Fibroblast of peridontal ligament (primary cell): Measurements from ENCODE around the gene RAX2.
"Not testable (repeated sequence)": the region's sequence is repeated elsewhere in the genome, so short reads cannot be mapped to it uniquely, and the experiment has no call there.

Source experiments
- DNase-seq: peaks from one replicate; pipeline ENCODE4 v3.0.0-alpha.2; 2010; ENCODE audit errors: extremely low read depth

Gene RAX2

GRCh38 chr19:3760871-3761361 lies 11.1 kb downstream of the RAX2 start:
- peak; percentile 8 for DNase-seq

- no peak for DNase-seq
These were observed 12.4 kb downstream of the RAX2 start for GRCh38 chr19:3759482-3760254.

GRCh38 chr19:3758297-3758696 lies 13.7 kb downstream of the RAX2 start:
- DNase-seq: not testable (repeated sequence)

- DNase-seq: not testable (repeated sequence)
These were observed 14.3 kb downstream of the RAX2 start for GRCh38 chr19:3757705-3758104.

GRCh38 chr19:3753631-3754410 lies 18.2 kb downstream of the RAX2 start:
- DNase-seq: no peak

- DNase-seq: no peak
These were observed 19.5 kb downstream of the RAX2 start for GRCh38 chr19:3752492-3752891.

GRCh38 chr19:3751236-3751635 lies 20.8 kb downstream of the RAX2 start:
- DNase-seq: no peak

- no peak for DNase-seq
These were observed 21.8 kb downstream of the RAX2 start for GRCh38 chr19:3750211-3750610.

- DNase-seq: no peak
These were observed 23.1 kb downstream of the RAX2 start for GRCh38 chr19:3748965-3749364.

- no peak for DNase-seq
These were observed 25.5 kb downstream of the RAX2 start for GRCh38 chr19:3746371-3747056.

- DNase-seq: no peak
These were observed 26.5 kb downstream of the RAX2 start for GRCh38 chr19:3745363-3746045.

- no peak for DNase-seq
These were observed 28.5 kb downstream of the RAX2 start for GRCh38 chr19:3743486-3743885.

- no peak for DNase-seq
These were observed 31.6 kb downstream of the RAX2 start for GRCh38 chr19:3740431-3740830.

GRCh38 chr19:3738477-3739220 lies 33.4 kb downstream of the RAX2 start:
- DNase-seq: no peak

GRCh38 chr19:3737487-3738205 lies 34.4 kb downstream of the RAX2 start:
- no peak for DNase-seq

GRCh38 chr19:3736106-3736724 lies 35.8 kb downstream of the RAX2 start:
- no peak for DNase-seq

GRCh38 chr19:3734310-3734600 lies 37.8 kb downstream of the RAX2 start:
- DNase-seq: no peak

- DNase-seq: no peak
These were observed 38.3 kb downstream of the RAX2 start for GRCh38 chr19:3733549-3734309.

GRCh38 chr19:3732108-3732507 lies 39.9 kb downstream of the RAX2 start:
- no peak for DNase-seq
